T1000 (cell line): ENCODE data around the gene ADGB.
"Not testable (repeated sequence)": the region's sequence is repeated elsewhere in the genome, so short reads cannot be mapped to it uniquely, and the experiment has no call there.

ENCODE experiments used
- DNase-seq: peaks from one replicate; lab custom pipeline; 2025; ENCODE audit warnings: mixed read lengths; lab: John Stamatoyannopoulos, UW

Gene ADGB

GRCh38 chr6:146598772-146599405 lies at the start of gene ADGB:
Gene ADGB, plus strand, starts transcription at chr6:146598972. Its CDS starts 69 bp downstream, at chr6:146599041.
- DNase-seq = peak; percentile 60

- DNase-seq = no peak
These were observed 47.9 kb upstream of the ADGB start for GRCh38 chr6:146550911-146551310.

GRCh38 chr6:146551545-146551944 lies 47.2 kb upstream of the ADGB start:
- no peak for DNase-seq

- DNase-seq = no peak
These were observed 45.2 kb upstream of the ADGB start for GRCh38 chr6:146553377-146554135.

GRCh38 chr6:146560607-146561006 lies 38.2 kb upstream of the ADGB start:
- no peak for DNase-seq

- not testable (repeated sequence) for DNase-seq
These were observed 32.1 kb upstream of the ADGB start for GRCh38 chr6:146566661-146567060.

GRCh38 chr6:146568619-146569018 lies 30.2 kb upstream of the ADGB start:
- not testable (repeated sequence) for DNase-seq

GRCh38 chr6:146574211-146574610 lies 24.6 kb upstream of the ADGB start:
- no peak for DNase-seq

GRCh38 chr6:146578054-146578453 lies 20.7 kb upstream of the ADGB start:
- DNase-seq = no peak

GRCh38 chr6:146581968-146582367 lies 16.8 kb upstream of the ADGB start:
- no peak for DNase-seq

GRCh38 chr6:146582857-146583256 lies 15.9 kb upstream of the ADGB start:
- DNase-seq = no peak

- DNase-seq = no peak
These were observed 14.8 kb upstream of the ADGB start for GRCh38 chr6:146583966-146584365.

- no peak for DNase-seq
These were observed 11.3 kb upstream of the ADGB start for GRCh38 chr6:146587459-146587858.

- no peak for DNase-seq
These were observed 8.3 kb upstream of the ADGB start for GRCh38 chr6:146590492-146590891.

- no peak for DNase-seq
These were observed 6.3 kb upstream of the ADGB start for GRCh38 chr6:146592451-146592850.

GRCh38 chr6:146593986-146594385 lies 4.8 kb upstream of the ADGB start:
- no peak for DNase-seq

GRCh38 chr6:146594495-146594894 lies 4.3 kb upstream of the ADGB start:
- no peak for DNase-seq

- DNase-seq = no peak
These were observed 2.6 kb upstream of the ADGB start for GRCh38 chr6:146595972-146596731.

- no peak for DNase-seq
These were observed 2.6 kb downstream of the ADGB start for GRCh38 chr6:146601352-146601751.

GRCh38 chr6:146602526-146602925 lies 3.8 kb downstream of the ADGB start:
- DNase-seq = no peak

- no peak for DNase-seq
These were observed 15.2 kb downstream of the ADGB start for GRCh38 chr6:146613947-146614346.

GRCh38 chr6:146620655-146621054 lies 21.9 kb downstream of the ADGB start:
- DNase-seq = no peak

- no peak for DNase-seq
These were observed 29.6 kb downstream of the ADGB start for GRCh38 chr6:146628350-146628749.
